Adrenal gland (tissue), 12 donors: Measurements from ENCODE around the gene LPIN2. TPM values are rescaled to one million over a fixed set of nuclear protein-coding genes. Genes with fewer than 3 reads are reported as not detected.
"Not testable (repeated sequence)": the region's sequence is repeated elsewhere in the genome, so short reads cannot be mapped to it uniquely, and the experiment has no call there.

Source experiments
- DNase-seq, 7 donors: peaks; one replicate each; pipeline ENCODE4 v3.0.0-alpha.2; 2019 to 2020
- H3K27ac ChIP-seq, 5 donors: fragments of 200-600 bp; sonication (generic) in 4 of 5; 1 replicate in 3 of 5; 2 replicates in 2 of 5; pipeline versions ENCODE4 v1.5.1 to v1.8.0; 2016 to 2020; ENCODE audit warnings: mild to moderate bottlenecking in 1 of 5
- H3K27me3 ChIP-seq: fragments of 200-600 bp; 2 replicates; pipeline ENCODE4 v1.8.0; 2021
- H3K36me3 ChIP-seq, 2 donors: fragments of 200-600 bp; replicated peaks in 1 of 2; 1 replicate in 1 of 2; 2 replicates in 1 of 2; pipeline versions ENCODE4 v1.5.1 to v1.8.0; 2018 to 2022
- H3K4me1 ChIP-seq, 2 donors: fragments of 200-600 bp; replicated peaks in 1 of 2; 1 replicate in 1 of 2; 2 replicates in 1 of 2; pipeline versions ENCODE4 v1.5.1 to v1.8.0; 2018 to 2021
- H3K4me3 ChIP-seq, 4 donors: fragments of 200-600 bp; sonication (generic) in 3 of 4; one replicate each; pipeline ENCODE4 v1.5.1; 2016 to 2018
- H3K9me3 ChIP-seq, 3 donors: fragments of 200-600 bp; sonication (generic) in 1 of 3; replicated peaks in 1 of 3; 1 replicate in 2 of 3; 2 replicates in 1 of 3; pipeline versions ENCODE4 v1.5.1 to v1.8.0; 2016 to 2021
- CTCF ChIP-seq, 6 experiments: fragments of 450-650 bp in 4 of 6; fragments of 200-600 bp in 2 of 6; sonication (generic) in 1 of 6; IDR thresholded peaks; 1 replicate in 5 of 6; 2 replicates in 1 of 6; pipeline versions ENCODE4 v1.5.1 to v1.8.0; 2016 to 2021; ENCODE audit warnings: antibody characterized with exemption in 6 of 6, mild to moderate bottlenecking in 2 of 6, moderate library complexity in 1 of 6
- POLR2A ChIP-seq, 2 donors: fragments of 450-650 bp; IDR thresholded peaks; one replicate each; pipeline ENCODE4 v1.6.1; 2017; ENCODE audit warnings: antibody characterized with exemption in 2 of 2, mild to moderate bottlenecking in 2 of 2, moderate library complexity in 1 of 2
- WGBS, 4 donors: extraction: QIAGEN DNeasy Blood & Tissue Kit in 2 of 4; methylation state at CpG; one replicate each; pipeline versions ENCODE4 v1.1.5 to v1.1.7; 2013 to 2017; 5-methylcytosine and 5-hydroxymethylcytosine counted together
- intact Hi-C, 2 donors: fragments of 100-400 bp; cut with DNase I; formaldehyde crosslinking; loops; one replicate each; pipeline versions ENCODE4 v1.14.1 to v1.15.0; 2022 to 2023
- polyA plus RNA-seq, 3 donors: library from polyadenylated mRNA; stranded (reverse); fragments of 200-250 nt in 2 of 3; fragments of 350-450 nt in 1 of 3; fragmentation: Illumina TruSeq in 1 of 3; extraction: RNeasy Lipid Tissue Mini Kit (QIAGEN cat#74804) in 1 of 3; gene quantifications; one replicate each; pipeline ENCODE4 v1.2.3, GENCODE V29; 2013 to 2014
- total RNA-seq, 9 donors: library from RNA; depleted of rRNA in 4 of 9; stranded (reverse); fragments of >200 nt in 4 of 9; fragments of 120-200 nt in 1 of 9; fragmentation: NEBNext Ultra II Directional in 1 of 9; extraction: Animal tissue kit (Norgen Biotek cat#: 25700) in 1 of 9; gene quantifications; one replicate each; pipeline versions ENCODE4 v1.1.0 to v1.2.4, GENCODE V29; 2013 to 2023
- donor health status: healthy with polysubstance abuse.
- donor health status: Bipolar disorder and iron deficiency.
- donor health status: DM: yes; HTN: yes; CAD: no.
- donor health status: DM: no; HTN: no; CAD: no.
- donor health status: DM: no; HTN: no; CAD: no.
- donor health status: DM: yes; HTN: yes; CAD: no.

LPIN2 gene
- total and polyA plus RNA-seq, 12 donors = 5.2 to 48.6 (median 27.3) TPM

GRCh38 chr18:3036108-3036507, 23.2 kb upstream of the LPIN2 start:
- peak in 2 of 7 donors; percentile 5 to 6 for DNase-seq
- no peaks in the 10 kb centered on the region for H3K36me3 ChIP-seq
- H3K4me3 ChIP-seq = no peak overlapping the region
- no peak for TF ChIP-seq POLR2A (IDR thresholded peaks at IDR 0.05)
- TF ChIP-seq CTCF (IDR thresholded peaks at IDR 0.05) = no peak
- H3K4me1 ChIP-seq = no peaks in the 10 kb centered on the region
- WGBS, 4 donors = 87 to 91% (median 89%) methylated on average over 5 of the region's 5 CpGs
- intact Hi-C loops = no loop called here
- H3K9me3 ChIP-seq = no peaks in the 10 kb centered on the region
- no peaks in the 10 kb centered on the region for H3K27me3 ChIP-seq
- no peak overlapping the region for H3K27ac ChIP-seq

- peak in 2 of 7 donors; percentile 0 to 6 for DNase-seq
- Histone ChIP-seq H3K27me3 (no peaks in the 10 kb centered on the region), H3K36me3 (no peaks in the 10 kb centered on the region), H3K9me3 (no peaks in the 10 kb centered on the region), H3K4me3 (no peak overlapping the region), H3K27ac (no peak overlapping the region), H3K4me1 (no peaks in the 10 kb centered on the region)
- 89 to 94% (median 91%) methylated on average over 5 of the region's 5 CpGs for WGBS, 4 donors
- intact Hi-C loops = no loop called here
- no peak for TF ChIP-seq CTCF (IDR thresholded peaks at IDR 0.05)
These were observed 22.7 kb upstream of the LPIN2 start for GRCh38 chr18:3035635-3036034.

- 79 to 91% (median 84%) methylated on average over 3 of the region's 3 CpGs for WGBS, 4 donors
- Histone ChIP-seq H3K27me3 (no peaks in the 10 kb centered on the region), H3K9me3 (no peaks in the 10 kb centered on the region), H3K27ac (no peak overlapping the region), H3K36me3 (no peaks in the 10 kb centered on the region), H3K4me3 (no peak overlapping the region), H3K4me1 (peaks cover 0 to 2% of the 10 kb centered on the region in 2 donors)
- DNase-seq = no peak
- TF ChIP-seq POLR2A (IDR thresholded peaks at IDR 0.05) (no peak), CTCF (IDR thresholded peaks at IDR 0.05) (no peak)
- intact Hi-C loops = no loop called here
These were observed 19.8 kb upstream of the LPIN2 start for GRCh38 chr18:3032721-3033120.

GRCh38 chr18:3029215-3029952, 16.4 kb upstream of the LPIN2 start:
- no peak for TF ChIP-seq CTCF (IDR thresholded peaks at IDR 0.05)
- no peak for TF ChIP-seq POLR2A (IDR thresholded peaks at IDR 0.05)
- Histone ChIP-seq H3K4me3 (no peak overlapping the region), H3K27ac (peak overlapping the region in 2 of 5 donors; percentile 26 to 51), H3K9me3 (no peaks in the 10 kb centered on the region), H3K4me1 (peaks cover 0 to 5% of the 10 kb centered on the region in 2 donors), H3K27me3 (no peaks in the 10 kb centered on the region), H3K36me3 (no peaks in the 10 kb centered on the region)
- intact Hi-C loops = no loop called here
- DNase-seq = peak in 1 of 7 donors; percentile 9
- 40 to 50% (median 45%) methylated on average over 12 of the region's 12 CpGs for WGBS, 4 donors

- H3K36me3 ChIP-seq, H3K4me3 ChIP-seq, intact Hi-C loops, H3K4me1 ChIP-seq, H3K9me3 ChIP-seq, H3K27me3 ChIP-seq: not testable (repeated sequence)
- peak in 1 of 7 donors; percentile 2 for DNase-seq
- peak overlapping the region in 3 of 5 donors; percentile 17 to 56 (median 35) for H3K27ac ChIP-seq
- 78 to 92% (median 89%) methylated on average over 3 of the region's 3 CpGs for WGBS, 4 donors
These were observed 15.2 kb upstream of the LPIN2 start for GRCh38 chr18:3028115-3028514.
